Bronchial epithelial cell (primary cell): ENCODE measurements around the gene MORC1. TPM values are rescaled to one million over a fixed set of nuclear protein-coding genes. Genes with fewer than 3 reads are reported as not detected.

Experiments
- DNase-seq: peaks from one replicate; pipeline ENCODE4 v3.0.0-alpha.2; 2010; ENCODE audit warnings: low read depth
- FAIRE-seq: peaks from 2 replicates; lab custom pipeline; 2011; peaks lifted over from hg19 to GRCh38; lab: Jason Lieb, UNC
- H3K27me3 ChIP-seq: 2 replicates; pipeline ENCODE4 v1.5.1; 2011; ENCODE audit warnings: low read length; ENCODE audit not compliant: control insufficient read depth, insufficient read depth
- H3K36me3 ChIP-seq: 2 replicates; pipeline ENCODE4 v1.5.1; 2011; ENCODE audit warnings: low read length; ENCODE audit not compliant: control insufficient read depth, insufficient read depth
- H3K4me3 ChIP-seq: 2 replicates; pipeline ENCODE4 v1.5.1; 2011; ENCODE audit warnings: mild to moderate bottlenecking, low read depth, low read length, control low read depth
- CTCF ChIP-seq: IDR thresholded peaks from 2 replicates; pipeline ENCODE4 v1.5.1; 2011; ENCODE audit warnings: mild to moderate bottlenecking, moderate library complexity, low read length, control low read depth, inconsistent platforms; ENCODE audit not compliant: insufficient read depth, severe bottlenecking
- total RNA-seq: library from RNA; depleted of rRNA; stranded (reverse); fragments of >200 nt; gene quantifications from 2 replicates; pipeline ENCODE4 v1.2.1, GENCODE V29; 2014

Gene MORC1
- total RNA-seq, 1 donor from 2014 or later: not detected

- no peaks in the 10 kb centered on the region for H3K36me3 ChIP-seq
- H3K4me3 ChIP-seq: no peak overlapping the region
- FAIRE-seq (no peak), DNase-seq (no peak)
- TF ChIP-seq CTCF: no peak
- H3K27me3 ChIP-seq: no peaks in the 10 kb centered on the region
Observed at GRCh38 chr3:109045271-109046040, 72.5 kb downstream of the MORC1 start.

GRCh38 chr3:109035082-109035481 is 82.9 kb downstream of the MORC1 start:
- FAIRE-seq (no peak), DNase-seq (no peak)
- no peak overlapping the region for H3K4me3 ChIP-seq
- TF ChIP-seq CTCF: no peak
- no peaks in the 10 kb centered on the region for H3K27me3 ChIP-seq
- H3K36me3 ChIP-seq: no peaks in the 10 kb centered on the region

- no peak overlapping the region for H3K4me3 ChIP-seq
- H3K36me3 ChIP-seq: no peaks in the 10 kb centered on the region
- no peaks in the 10 kb centered on the region for H3K27me3 ChIP-seq
- no peak for FAIRE-seq
- DNase-seq: no peak
- no peak for TF ChIP-seq CTCF
Observed at GRCh38 chr3:109033000-109033660, 84.8 kb downstream of the MORC1 start.

- Histone ChIP-seq H3K27me3 (no peaks in the 10 kb centered on the region), H3K4me3 (no peak overlapping the region), H3K36me3 (no peaks in the 10 kb centered on the region)
- TF ChIP-seq CTCF: no peak
- DNase-seq (no peak), FAIRE-seq (no peak)
Observed at GRCh38 chr3:109028753-109029152, 89.2 kb downstream of the MORC1 start.

- no peak for TF ChIP-seq CTCF
- Histone ChIP-seq H3K27me3 (no peaks in the 10 kb centered on the region), H3K36me3 (no peaks in the 10 kb centered on the region), H3K4me3 (no peak overlapping the region)
- DNase-seq (no peak), FAIRE-seq (no peak)
Observed at GRCh38 chr3:109026821-109027220, 91.1 kb downstream of the MORC1 start.

GRCh38 chr3:109025896-109026295 is 92.0 kb downstream of the MORC1 start:
- no peaks in the 10 kb centered on the region for H3K27me3 ChIP-seq
- H3K4me3 ChIP-seq: no peak overlapping the region
- no peak for FAIRE-seq
- DNase-seq: no peak
- H3K36me3 ChIP-seq: no peaks in the 10 kb centered on the region
- TF ChIP-seq CTCF: no peak
